HG03045 (cell line): ENCODE measurements around the gene PPFIA4.

ENCODE experiments used
- ATAC-seq: cut with Tn5 transposase; IDR thresholded peaks from one replicate; pipeline ENCODE4 v1.9.1; 2021; ENCODE audit warnings: mild to moderate bottlenecking, moderate library complexity; ENCODE audit not compliant: unreplicated experiment

Gene PPFIA4

GRCh38 chr1:203124546-203125317, 98.4 kb downstream of the PPFIA4 start:
- ATAC-seq = no peak

DNA sequence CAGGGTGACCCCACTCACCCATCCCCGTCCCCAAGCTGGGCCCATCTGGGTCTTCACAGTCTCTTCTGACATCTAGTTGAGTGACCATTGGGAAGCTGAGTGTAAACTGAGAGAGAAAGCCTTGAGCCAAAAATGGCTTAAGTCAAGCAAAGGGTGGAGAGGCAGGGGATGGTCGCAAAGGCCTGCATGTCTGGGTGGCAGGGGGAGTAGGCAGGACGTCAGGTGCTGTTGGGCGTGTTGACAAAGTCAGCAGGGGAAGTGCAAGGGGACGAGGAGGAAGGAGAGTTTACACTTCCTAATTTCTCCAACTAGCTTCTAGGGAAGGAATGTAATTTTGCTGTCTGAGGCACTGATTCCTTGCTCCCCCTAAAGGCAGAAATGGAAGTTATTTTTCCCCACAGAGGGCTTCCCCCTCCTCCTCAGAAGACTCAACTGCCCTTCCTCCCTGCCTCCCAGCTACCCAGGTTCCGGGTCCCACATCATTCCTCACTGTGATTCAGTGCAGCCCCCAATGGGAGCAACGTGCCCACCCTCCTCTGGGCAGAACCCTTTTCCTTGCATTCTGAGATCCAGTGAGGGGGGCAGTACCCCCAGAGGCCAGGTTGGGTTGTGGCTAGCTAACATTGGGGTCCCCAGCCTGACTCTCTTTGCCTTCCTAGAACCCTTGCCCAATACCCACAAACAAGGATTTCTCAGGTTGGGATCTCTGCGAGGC, 100.0 kb downstream of the PPFIA4 start:
- no peak for ATAC-seq

- ATAC-seq = no peak
These were observed 100.8 kb downstream of the PPFIA4 start for GRCh38 chr1:203126866-203127665.

GRCh38 chr1:203127666-203128430, 101.6 kb downstream of the PPFIA4 start, which contains the start of gene ADORA1:
Gene ADORA1 (plus strand): TSS chr1:203127726. CDS start chr1:203128842, 1,116 bp downstream.
- ATAC-seq = no peak

DNA sequence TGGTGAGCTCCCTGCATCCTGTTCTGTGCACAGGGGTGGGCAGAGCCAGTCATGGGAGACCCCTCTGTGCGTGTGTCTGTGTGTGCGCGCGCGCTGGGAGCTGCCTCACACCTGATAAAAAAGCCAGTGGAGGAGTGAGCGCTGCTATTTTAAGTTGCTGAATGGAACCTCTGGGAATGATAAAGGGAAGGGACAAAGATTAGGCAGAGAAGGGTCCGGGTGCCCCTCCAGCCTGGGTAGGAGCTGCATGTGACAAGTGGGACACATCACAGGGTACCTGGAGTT, 102.1 kb downstream of the PPFIA4 start:
- ATAC-seq = no peak
